GM06990 (cell line): ENCODE measurements around the gene NOL9.

Source experiments
- DNase-seq: peaks from one replicate; pipeline ENCODE4 v3.0.0-alpha.2; 2011; ENCODE audit not compliant: insufficient read length; ENCODE audit errors: extremely low read depth
- H3K27me3 ChIP-seq: replicated peaks from 2 replicates; pipeline ENCODE4 v1.6.0; 2011; ENCODE audit warnings: low read length; ENCODE audit not compliant: control insufficient read depth, insufficient read depth
- H3K36me3 ChIP-seq: 2 replicates; pipeline ENCODE4 v1.5.1; 2011; ENCODE audit warnings: low read length; ENCODE audit not compliant: control insufficient read depth, insufficient read depth
- H3K4me3 ChIP-seq: replicated peaks from 2 replicates; pipeline ENCODE4 v1.5.1; 2011; ENCODE audit warnings: low read depth, mild to moderate bottlenecking, control low read depth, low read length
- TF ChIP-seq, protein P1 (sequence below): IDR thresholded peaks from 2 replicates; pipeline ENCODE4 v1.5.1; 2011; ENCODE audit warnings: low read length, control low read depth, mild to moderate bottlenecking, inconsistent platforms; ENCODE audit not compliant: insufficient read depth, poor library complexity, severe bottlenecking

NOL9 gene

DNA sequence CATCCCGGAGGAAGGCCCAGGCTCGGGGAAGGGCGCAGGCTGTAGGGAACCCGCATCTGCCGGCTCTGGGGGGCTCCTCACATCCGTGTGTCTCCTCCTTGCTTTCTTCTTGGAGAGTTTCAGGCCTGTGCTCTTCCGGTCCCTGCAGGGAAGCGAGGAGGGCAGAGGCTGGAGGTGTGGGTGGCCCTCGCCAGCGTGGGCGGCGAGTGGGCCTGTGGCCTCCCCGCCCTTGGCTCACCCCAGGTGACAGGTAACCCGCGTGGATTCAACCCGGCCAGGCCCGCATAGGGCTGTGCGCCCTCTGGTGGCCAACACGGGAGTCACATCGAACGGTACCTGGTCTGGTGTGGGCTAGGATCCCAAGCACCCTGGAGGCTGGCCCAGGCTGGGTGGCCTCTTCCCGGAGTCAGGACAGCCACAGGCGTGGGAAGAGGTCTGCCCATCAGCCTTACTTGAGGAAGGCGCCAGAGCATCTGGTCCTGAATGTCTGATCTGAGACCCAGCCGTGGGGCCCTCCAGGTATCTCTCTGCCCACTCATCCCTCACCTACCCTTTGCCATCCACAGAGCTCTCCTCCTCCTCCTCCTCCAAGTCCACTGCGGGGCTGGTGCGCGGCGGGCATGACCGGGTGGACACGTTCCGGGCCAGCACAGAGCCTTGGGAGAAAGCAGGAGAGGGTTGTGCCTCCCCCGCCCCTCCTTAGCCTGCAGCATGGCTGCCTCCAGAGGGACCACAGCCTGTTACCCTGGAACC, 78.8 kb downstream of the NOL9 start:
- no peak overlapping the region for H3K4me3 ChIP-seq
- no peaks in the 10 kb centered on the region for H3K27me3 ChIP-seq
- DNase-seq, result peak; percentile 51
- TF ChIP-seq, protein P1, sequence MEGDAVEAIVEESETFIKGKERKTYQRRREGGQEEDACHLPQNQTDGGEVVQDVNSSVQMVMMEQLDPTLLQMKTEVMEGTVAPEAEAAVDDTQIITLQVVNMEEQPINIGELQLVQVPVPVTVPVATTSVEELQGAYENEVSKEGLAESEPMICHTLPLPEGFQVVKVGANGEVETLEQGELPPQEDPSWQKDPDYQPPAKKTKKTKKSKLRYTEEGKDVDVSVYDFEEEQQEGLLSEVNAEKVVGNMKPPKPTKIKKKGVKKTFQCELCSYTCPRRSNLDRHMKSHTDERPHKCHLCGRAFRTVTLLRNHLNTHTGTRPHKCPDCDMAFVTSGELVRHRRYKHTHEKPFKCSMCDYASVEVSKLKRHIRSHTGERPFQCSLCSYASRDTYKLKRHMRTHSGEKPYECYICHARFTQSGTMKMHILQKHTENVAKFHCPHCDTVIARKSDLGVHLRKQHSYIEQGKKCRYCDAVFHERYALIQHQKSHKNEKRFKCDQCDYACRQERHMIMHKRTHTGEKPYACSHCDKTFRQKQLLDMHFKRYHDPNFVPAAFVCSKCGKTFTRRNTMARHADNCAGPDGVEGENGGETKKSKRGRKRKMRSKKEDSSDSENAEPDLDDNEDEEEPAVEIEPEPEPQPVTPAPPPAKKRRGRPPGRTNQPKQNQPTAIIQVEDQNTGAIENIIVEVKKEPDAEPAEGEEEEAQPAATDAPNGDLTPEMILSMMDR, result peak; percentile 97
- no peaks in the 10 kb centered on the region for H3K36me3 ChIP-seq

DNA sequence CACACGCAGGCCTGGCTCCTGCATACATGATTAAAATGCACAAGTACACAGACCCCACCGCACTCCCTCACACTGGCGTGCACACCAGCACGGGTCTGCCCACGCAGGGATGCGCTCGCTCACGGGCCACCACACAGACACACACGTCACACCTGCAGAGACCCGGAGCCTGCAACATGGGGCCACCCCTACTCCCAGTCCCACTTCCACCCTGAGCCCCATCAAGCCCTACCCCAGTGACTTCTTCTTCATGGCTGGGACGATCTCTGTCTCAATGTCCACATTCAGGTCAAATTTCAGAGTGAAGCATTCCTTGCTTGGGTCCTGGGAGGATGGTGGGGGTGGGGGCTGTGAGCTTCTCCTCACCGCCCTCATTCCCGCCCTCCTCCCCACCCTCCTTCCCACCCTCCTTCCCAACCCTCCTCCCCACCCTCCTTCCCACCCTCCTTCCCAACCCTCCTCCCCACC, 79.5 kb downstream of the NOL9 start:
- DNase-seq, result no peak
- Histone ChIP-seq H3K27me3 (no peaks in the 10 kb centered on the region), H3K4me3 (no peak overlapping the region), H3K36me3 (no peaks in the 10 kb centered on the region)
- TF ChIP-seq, protein P1, result no peak

DNA sequence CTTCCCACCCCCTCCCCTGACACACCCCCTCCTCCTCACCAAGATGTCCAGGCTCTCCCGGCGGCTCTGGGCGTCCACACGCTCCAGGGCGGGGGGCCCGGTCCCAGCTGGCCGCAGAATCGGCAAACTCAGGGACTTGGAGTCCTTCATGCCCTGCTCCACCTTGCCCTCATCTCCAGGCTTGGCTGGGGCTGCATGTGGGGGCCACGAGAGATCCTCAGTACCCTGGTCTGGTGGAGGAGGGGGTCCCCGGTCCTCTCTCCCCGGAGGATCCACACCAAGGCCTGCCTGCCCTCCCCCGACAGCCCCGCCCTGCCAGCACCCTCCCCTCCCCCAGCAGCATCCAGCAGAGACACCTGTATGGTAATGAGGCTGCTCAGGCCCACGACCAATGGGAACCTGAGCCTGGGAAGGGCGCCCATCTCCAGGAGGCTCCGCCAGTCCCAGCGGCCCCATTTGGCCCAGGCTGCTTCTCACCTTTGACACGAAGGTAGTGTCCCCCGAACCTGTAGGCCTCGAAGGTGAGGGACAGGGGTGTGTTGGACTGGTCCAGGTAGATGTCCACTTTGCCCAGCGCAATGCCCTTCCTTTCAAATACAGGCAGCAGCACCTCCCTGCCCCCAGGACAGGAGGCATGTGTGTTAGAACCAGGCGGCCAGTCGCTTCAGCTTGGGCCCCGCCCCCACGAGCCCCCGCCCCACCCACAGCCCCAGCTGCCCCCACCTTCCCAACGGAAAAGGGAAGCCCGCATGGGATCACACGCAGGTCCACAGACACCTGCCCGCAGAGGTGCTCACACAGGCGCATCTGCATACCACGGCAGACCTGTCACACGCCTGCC, 80.1 kb downstream of the NOL9 start:
- Histone ChIP-seq H3K4me3 (no peak overlapping the region), H3K27me3 (no peaks in the 10 kb centered on the region), H3K36me3 (no peaks in the 10 kb centered on the region)
- TF ChIP-seq, protein P1, result no peak
- no peak for DNase-seq

DNA sequence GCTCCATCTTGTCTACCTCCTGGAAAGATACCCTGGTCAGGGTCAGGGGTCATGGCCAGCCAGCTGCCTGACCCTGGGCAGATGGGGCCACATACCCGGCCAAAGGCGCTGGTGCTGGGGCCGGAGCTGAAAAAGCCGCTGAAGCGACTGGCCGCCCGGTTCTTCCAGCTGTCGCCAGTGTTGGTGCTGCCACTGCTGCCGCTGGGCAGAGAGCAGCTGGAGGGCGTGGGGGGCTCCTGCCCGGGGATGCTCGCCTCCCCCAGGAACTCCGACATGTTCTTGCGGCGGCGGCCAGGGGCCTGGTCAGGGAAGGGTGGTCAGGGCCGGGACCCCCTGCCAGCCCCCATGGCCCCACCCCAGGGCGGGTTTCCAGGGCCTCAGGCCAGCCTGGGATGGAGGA, 81.2 kb downstream of the NOL9 start:
- Histone ChIP-seq H3K4me3 (no peak overlapping the region), H3K36me3 (no peaks in the 10 kb centered on the region), H3K27me3 (no peaks in the 10 kb centered on the region)
- no peak for DNase-seq
- TF ChIP-seq, protein P1, result no peak

DNA sequence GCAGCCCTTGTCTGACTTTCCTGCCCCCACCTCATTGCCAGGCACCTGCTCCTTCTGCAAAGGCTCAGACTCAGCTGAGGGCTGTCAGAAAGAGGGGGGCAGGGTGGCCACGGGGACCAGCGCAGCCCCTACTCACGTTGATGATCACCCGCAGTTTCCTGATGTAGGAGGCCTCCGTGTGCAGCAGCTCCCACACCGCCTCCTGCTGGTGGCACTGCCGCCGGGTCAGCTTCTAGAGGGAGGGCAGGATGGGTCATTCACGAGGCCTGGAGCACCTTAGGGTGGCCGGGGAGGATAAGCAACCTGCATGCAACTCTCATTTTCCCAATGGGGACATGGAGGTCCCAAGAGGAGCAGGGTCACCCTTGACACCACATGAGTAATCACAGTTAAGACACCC, 81.9 kb downstream of the NOL9 start:
- no peak for DNase-seq
- Histone ChIP-seq H3K4me3 (no peak overlapping the region), H3K36me3 (no peaks in the 10 kb centered on the region), H3K27me3 (no peaks in the 10 kb centered on the region)
- TF ChIP-seq, protein P1, result peak; percentile 53
